GM12872 (cell line): Measurements from ENCODE around the gene HORMAD1.

Source experiments
- TF ChIP-seq, protein P1 (sequence below): IDR thresholded peaks from 3 replicates; pipeline ENCODE4 v1.5.1; 2011; ENCODE audit warnings: low read depth, mild to moderate bottlenecking, low read length, moderate library complexity; ENCODE audit not compliant: insufficient read depth

Gene HORMAD1

DNA sequence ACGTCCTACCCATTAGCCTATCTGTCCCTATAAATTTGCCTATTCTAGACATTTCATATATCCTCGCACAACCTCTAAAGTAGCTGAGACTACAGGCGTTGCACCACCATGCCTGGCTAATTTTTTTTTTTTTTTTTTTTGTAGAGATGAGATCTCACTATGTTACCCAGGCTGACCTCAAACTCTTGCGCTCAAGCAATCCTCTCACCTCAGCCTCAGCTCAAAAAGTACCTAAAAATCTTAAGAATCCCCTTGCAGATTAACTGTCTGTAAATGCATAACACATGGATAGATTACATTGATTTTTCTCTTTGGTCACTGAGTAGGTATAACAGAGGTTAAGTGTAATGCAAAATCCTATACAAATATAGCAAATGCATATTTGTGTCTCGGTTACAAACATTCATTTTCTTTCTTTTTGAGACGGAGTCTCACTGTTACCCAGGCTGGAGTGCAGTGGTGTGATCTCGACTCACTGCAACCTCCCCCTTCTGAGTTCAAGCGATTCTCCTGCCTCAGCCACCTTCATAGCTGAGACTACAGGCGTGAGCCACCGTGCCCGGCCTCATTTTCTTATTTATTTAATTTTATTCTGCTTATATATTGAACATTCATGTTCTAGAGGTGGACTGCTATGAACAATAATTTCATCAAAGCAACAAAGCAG is 2.3 kb downstream of the HORMAD1 start:
- TF ChIP-seq, protein P1, sequence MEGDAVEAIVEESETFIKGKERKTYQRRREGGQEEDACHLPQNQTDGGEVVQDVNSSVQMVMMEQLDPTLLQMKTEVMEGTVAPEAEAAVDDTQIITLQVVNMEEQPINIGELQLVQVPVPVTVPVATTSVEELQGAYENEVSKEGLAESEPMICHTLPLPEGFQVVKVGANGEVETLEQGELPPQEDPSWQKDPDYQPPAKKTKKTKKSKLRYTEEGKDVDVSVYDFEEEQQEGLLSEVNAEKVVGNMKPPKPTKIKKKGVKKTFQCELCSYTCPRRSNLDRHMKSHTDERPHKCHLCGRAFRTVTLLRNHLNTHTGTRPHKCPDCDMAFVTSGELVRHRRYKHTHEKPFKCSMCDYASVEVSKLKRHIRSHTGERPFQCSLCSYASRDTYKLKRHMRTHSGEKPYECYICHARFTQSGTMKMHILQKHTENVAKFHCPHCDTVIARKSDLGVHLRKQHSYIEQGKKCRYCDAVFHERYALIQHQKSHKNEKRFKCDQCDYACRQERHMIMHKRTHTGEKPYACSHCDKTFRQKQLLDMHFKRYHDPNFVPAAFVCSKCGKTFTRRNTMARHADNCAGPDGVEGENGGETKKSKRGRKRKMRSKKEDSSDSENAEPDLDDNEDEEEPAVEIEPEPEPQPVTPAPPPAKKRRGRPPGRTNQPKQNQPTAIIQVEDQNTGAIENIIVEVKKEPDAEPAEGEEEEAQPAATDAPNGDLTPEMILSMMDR, result no peak

DNA sequence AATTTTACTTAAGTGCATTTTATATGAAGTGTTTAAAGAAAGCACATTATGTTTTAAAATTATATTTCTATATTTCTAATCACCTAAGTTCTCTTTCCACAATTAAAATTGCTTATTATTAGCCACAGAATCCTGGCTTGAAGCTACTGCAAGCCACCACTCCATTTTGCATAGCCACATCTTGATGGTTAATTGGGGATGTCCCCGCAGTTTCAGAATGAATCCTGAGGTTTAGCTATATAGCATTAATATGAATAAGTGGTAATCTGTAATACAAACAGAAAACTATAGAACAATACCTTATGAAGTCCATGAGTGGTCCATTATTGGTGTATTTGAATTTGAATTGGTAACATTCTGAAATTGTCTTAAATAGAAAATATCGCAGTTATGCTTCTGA is 12.1 kb downstream of the HORMAD1 start:
- TF ChIP-seq, protein P1, result no peak

DNA sequence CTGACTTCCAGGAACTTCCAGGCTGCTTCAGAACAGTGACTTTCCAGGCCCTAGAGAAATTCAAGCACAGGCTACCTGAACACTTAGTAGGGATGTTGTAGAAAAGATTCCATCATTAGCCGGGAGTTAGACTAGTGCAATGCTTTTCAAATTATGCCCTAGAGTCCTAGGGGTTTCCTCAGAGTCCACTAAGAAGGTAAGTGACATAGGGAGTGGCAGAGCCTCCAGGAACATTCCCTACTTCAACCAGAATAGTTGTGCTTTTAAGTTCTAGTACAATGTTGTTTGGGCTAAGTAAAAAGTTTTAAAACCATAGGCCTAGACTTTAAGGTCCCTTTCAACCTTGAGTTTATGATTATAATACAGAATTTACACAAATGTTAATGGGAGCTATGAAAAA is 14.6 kb downstream of the HORMAD1 start:
- TF ChIP-seq, protein P1, result no peak

DNA sequence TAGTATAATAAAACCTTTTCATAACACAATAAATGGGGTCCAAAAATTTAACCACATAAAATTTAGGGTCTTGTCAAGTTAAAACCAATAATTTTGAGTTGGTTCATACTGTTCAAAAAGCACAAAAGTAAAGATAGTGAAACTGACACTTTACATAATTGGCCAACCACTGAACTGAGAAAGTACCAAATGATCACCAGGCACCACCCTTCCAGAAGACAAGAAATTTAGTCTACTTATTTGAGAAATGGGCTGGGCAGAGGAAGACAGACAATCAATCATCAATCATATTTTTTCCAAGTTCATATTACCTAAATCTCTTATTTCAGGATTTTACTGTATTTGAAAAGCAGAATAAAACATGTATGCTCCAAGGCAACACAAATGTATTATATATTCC is 17.3 kb downstream of the HORMAD1 start:
- TF ChIP-seq, protein P1, result no peak

DNA sequence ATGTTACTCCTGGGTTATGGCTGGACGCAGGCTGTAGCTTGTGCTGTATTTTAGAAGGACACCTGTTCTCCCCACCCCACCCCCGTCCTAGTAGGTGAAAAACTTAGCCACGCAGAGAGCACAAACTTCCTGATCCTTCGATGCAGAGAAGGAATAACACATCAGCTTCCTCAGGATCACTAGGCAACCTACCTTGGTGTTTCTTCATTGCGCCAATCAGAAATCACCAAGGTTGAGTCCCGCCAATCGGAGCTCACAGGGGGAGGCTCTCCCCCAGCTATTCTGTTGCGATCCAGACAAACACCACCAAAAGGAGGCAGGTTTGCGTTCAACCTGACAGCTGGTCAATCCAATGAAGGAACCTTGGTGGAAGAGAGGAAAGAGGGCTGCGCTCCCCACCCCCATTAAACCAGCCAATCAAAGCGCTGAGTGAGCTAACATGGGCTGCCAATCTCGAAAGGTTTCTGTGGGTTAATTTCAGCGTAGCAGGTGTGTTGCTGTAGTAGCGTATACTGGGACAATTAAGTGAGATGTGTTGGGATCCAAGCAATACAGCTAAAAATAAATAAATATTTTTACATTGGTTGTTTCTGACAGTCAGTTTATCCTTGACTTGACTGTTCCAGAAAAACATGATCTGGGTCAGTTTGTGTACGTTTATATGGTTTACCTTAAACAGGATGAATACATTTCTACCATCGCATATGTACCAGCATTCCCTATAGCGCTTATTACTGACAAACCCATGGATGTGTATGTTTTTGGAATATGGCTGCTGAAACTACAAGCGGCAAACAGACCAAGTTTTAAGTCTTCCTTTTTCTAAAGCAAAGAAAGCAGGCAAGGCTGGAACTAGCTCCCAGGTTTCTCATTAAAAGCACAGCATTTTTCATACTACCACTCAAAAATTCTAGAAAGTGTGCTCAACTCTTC is 23.4 kb downstream of the HORMAD1 start, which contains the start of gene GOLPH3L:
GOLPH3L (minus strand) TSS at position 160 of the 933 bp plus-strand sequence. CDS start 2,316 bp downstream, outside the sequence.
- TF ChIP-seq, protein P1, result no peak

DNA sequence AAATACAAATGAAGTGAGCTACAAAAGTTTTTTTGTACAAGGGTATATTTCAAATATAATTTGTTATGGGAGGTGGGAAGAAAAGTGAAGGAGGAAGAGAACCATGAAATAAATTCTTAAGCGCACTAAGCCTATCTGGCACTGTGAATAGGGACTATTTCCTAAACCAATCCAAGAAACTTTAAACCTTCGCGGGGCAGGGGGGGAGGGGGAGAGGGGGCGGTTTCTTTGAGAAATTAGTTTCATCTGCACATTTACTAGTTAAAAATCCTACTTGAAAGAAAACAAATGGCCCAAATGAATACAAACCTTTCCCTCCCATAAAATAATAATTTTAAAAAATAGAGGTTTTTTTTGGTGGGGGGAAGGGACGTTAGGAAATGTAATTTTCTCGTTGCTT is 24.1 kb downstream of the HORMAD1 start:
- TF ChIP-seq, protein P1, result no peak

DNA sequence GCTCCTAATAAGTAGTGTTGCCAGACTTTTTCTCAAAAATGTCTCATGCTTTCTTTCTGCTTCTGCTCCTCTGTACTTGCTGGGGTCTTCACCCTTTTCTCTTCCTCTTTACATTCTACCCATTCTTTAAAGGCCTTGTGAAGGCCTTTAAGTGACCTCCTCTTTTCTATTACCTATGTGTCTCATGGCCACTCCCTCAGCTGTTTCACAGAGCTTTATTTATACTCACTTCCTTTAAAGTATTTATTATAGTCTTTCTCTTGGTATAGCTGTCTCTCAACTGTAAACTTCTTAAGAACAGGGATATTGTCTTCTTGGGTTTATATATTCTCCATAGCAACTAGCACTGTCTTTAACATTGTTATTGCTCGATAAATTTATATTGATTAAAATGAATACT is 24.5 kb downstream of the HORMAD1 start:
- TF ChIP-seq, protein P1, result no peak
